Endothelial cell of umbilical vein (primary cell): ENCODE data around the gene PLCB4. TPM values are rescaled to one million over a fixed set of nuclear protein-coding genes. Genes with fewer than 3 reads are reported as not detected.

ENCODE experiments used
- BruUV-seq: library from RNA; stranded (reverse); fragments of 400-500 nt; replicated peaks from 2 replicates; lab custom pipeline; 2021; lab: Mats Ljungman, UMichigan
- CTCF ChIA-PET: fragments of 300-600, 350-600 bp; sonication (Branson Sonifier 250); formaldehyde crosslinking; loops from one replicate; lab custom pipeline; 2021; ENCODE audit warnings: antibody characterized with exemption, inconsistent platforms; lab: Charles Lee
- POLR2A ChIA-PET: fragments of 300-600, 350-600 bp; sonication (Branson Sonifier 250); formaldehyde crosslinking; loops from one replicate; lab custom pipeline; 2021; ENCODE audit warnings: antibody characterized with exemption, inconsistent platforms; lab: Charles Lee
- DNase-seq: peaks from one replicate; pipeline ENCODE4 v3.0.0-alpha.2; 2011; ENCODE audit warnings: low read depth, low spot score
- FAIRE-seq: peaks from 2 replicates; lab custom pipeline; 2011; peaks lifted over from hg19 to GRCh38; lab: Jason Lieb, UNC
- H2AFZ ChIP-seq: 2 replicates; pipeline ENCODE4 v1.6.0; 2012; ENCODE audit warnings: low read depth, low read length, control low read depth, inconsistent platforms
- H3K27ac ChIP-seq: 2 replicates; pipeline ENCODE4 v1.5.1; 2011; ENCODE audit warnings: low read depth, mild to moderate bottlenecking, control low read depth, low read length, moderate library complexity; ENCODE audit not compliant: insufficient read depth
- H3K27me3 ChIP-seq, 2 experiments: 2 replicates each; pipeline versions ENCODE4 v1.6.0 to v1.6.1; 2011; ENCODE audit warnings: low read length in 2 of 2, mixed read lengths in 1 of 2; ENCODE audit not compliant: control insufficient read depth in 2 of 2, insufficient read depth in 2 of 2
- H3K36me3 ChIP-seq, 2 experiments: 2 replicates in 1 of 2; 3 replicates in 1 of 2; pipeline ENCODE4 v1.5.1; 2011; ENCODE audit warnings: low read length in 2 of 2, mild to moderate bottlenecking in 1 of 2, moderate library complexity in 1 of 2; ENCODE audit not compliant: control insufficient read depth in 2 of 2, insufficient read depth in 2 of 2; ENCODE audit errors: extremely low read depth in 1 of 2
- H3K4me1 ChIP-seq: 3 replicates; pipeline ENCODE4 v1.5.1; 2011; ENCODE audit warnings: mild to moderate bottlenecking, low read length; ENCODE audit not compliant: control insufficient read depth, insufficient read depth; ENCODE audit errors: extremely low read depth
- H3K4me2 ChIP-seq: 2 replicates; pipeline ENCODE4 v1.6.1; 2011; ENCODE audit warnings: low read length, control low read depth, mixed read lengths; ENCODE audit not compliant: insufficient read depth
- H3K4me3 ChIP-seq, 3 experiments: fragments of 200-600 bp in 1 of 3; sonication (generic), shearing (Covaris generic) in 1 of 3; replicated peaks in 1 of 3; 2 replicates each; pipeline ENCODE4 v1.5.1; 2011 to 2016; ENCODE audit warnings: control low read depth in 3 of 3, low read length in 3 of 3, mild to moderate bottlenecking in 2 of 3, inconsistent platforms in 1 of 3, low read depth in 1 of 3, moderate library complexity in 1 of 3; ENCODE audit not compliant: insufficient read depth in 1 of 3
- H3K79me2 ChIP-seq: 2 replicates; pipeline ENCODE4 v1.6.0; 2012; ENCODE audit warnings: low read length, inconsistent platforms; ENCODE audit not compliant: control insufficient read depth, insufficient read depth
- H3K9ac ChIP-seq: replicated peaks from 2 replicates; pipeline ENCODE3; 2011; ENCODE audit warnings: low read length, control low read depth; ENCODE audit not compliant: insufficient read depth; ENCODE audit errors: extremely low read depth
- H3K9me1 ChIP-seq: replicated peaks from 3 replicates; pipeline ENCODE4 v1.6.0; 2011; ENCODE audit warnings: mild to moderate bottlenecking, low read length; ENCODE audit not compliant: control insufficient read depth, insufficient read depth; ENCODE audit errors: extremely low read depth
- H3K9me3 ChIP-seq: replicated peaks from 2 replicates; pipeline ENCODE4 v1.5.1; 2012; ENCODE audit warnings: low read length, inconsistent platforms; ENCODE audit not compliant: control insufficient read depth, insufficient read depth
- H4K20me1 ChIP-seq: replicated peaks from 2 replicates; pipeline ENCODE3; 2011; ENCODE audit warnings: mild to moderate bottlenecking, low read length; ENCODE audit not compliant: control insufficient read depth, insufficient read depth; ENCODE audit errors: extremely low read depth
- EZH2 ChIP-seq: IDR thresholded peaks from 2 replicates; pipeline ENCODE4 v1.6.1; 2012; ENCODE audit warnings: borderline replicate concordance, low read depth, mild to moderate bottlenecking, moderate library complexity, low read length, inconsistent platforms; ENCODE audit not compliant: severe bottlenecking
- FOS ChIP-seq: IDR thresholded peaks from 2 replicates; pipeline ENCODE4 v1.6.1; 2011; ENCODE audit warnings: mild to moderate bottlenecking, low read length, moderate library complexity, borderline replicate concordance; ENCODE audit not compliant: insufficient read depth
- GATA2 ChIP-seq: IDR thresholded peaks from 2 replicates; pipeline ENCODE4 v1.7.0; 2011; ENCODE audit warnings: low read depth, mild to moderate bottlenecking, moderate library complexity, mixed read lengths, low read length; ENCODE audit not compliant: insufficient read length, insufficient read depth
- JUN ChIP-seq: IDR thresholded peaks from 2 replicates; pipeline ENCODE4 v1.6.1; 2011; ENCODE audit warnings: borderline replicate concordance, low read depth; ENCODE audit not compliant: insufficient read length, insufficient read depth
- MYC ChIP-seq: IDR thresholded peaks from one replicate; pipeline ENCODE4 v1.6.1; 2011; ENCODE audit warnings: mild to moderate bottlenecking, low read depth, low read length
- POLR2A ChIP-seq: IDR thresholded peaks from 2 replicates; pipeline ENCODE4 v1.6.1; 2012; ENCODE audit warnings: low read depth, mild to moderate bottlenecking, control low read depth, low read length
- POLR2AphosphoS5 ChIP-seq: IDR thresholded peaks from 2 replicates; pipeline ENCODE4 v1.6.1; 2012; ENCODE audit warnings: low read depth, mild to moderate bottlenecking, control low read depth, low read length, moderate library complexity; ENCODE audit not compliant: insufficient read depth
- dilution Hi-C: fragments of 300-500 bp; cut with MboI; formaldehyde crosslinking; loops from one replicate; pipeline ENCODE4 v1.15.0; 2019; ENCODE audit warnings: low sequenced_read_pairs; ENCODE audit not compliant: extremely low pct_ligation_motif_present
- intact Hi-C: fragments of 100-400 bp; cut with micrococcal nuclease; formaldehyde crosslinking; loops from one replicate; pipeline ENCODE4 v1.10.0; 2022
- polyA plus RNA-seq, 4 experiments: library from polyadenylated mRNA; depleted of rRNA in 3 of 4; stranded (reverse) in 3 of 4; unstranded in 1 of 4; fragments of >200 nt; gene quantifications; 2 replicates each; pipeline versions ENCODE4 v1.2.1 to v1.2.3, GENCODE V29; 2011 to 2012; ENCODE audit warnings: missing spikeins in 1 of 4
- total RNA-seq: library from RNA; stranded (reverse); gene quantifications from 2 replicates; pipeline ENCODE4 v1.2.3, GENCODE V29; 2021
- TF ChIP-seq, protein P1 (sequence below): IDR thresholded peaks from 2 replicates; pipeline ENCODE4 v1.6.1; 2011; ENCODE audit not compliant: insufficient read depth, insufficient read length
- TF ChIP-seq, protein P2 (sequence below), 2 donors: IDR thresholded peaks; 1 replicate in 1 of 2; 2 replicates in 1 of 2; pipeline ENCODE4 v1.5.1; 2011; ENCODE audit warnings: low read length in 2 of 2, mild to moderate bottlenecking in 2 of 2, moderate library complexity in 2 of 2, control low read depth in 1 of 2, inconsistent platforms in 1 of 2, low read depth in 1 of 2; ENCODE audit not compliant: insufficient read depth in 1 of 2; ENCODE audit errors: extremely low read depth in 1 of 2

The PLCB4 gene
- total and polyA plus RNA-seq, 2 donors (not counting 3 experiments of a cell fraction or from before 2014, with no cell fraction given) = 0.37 to 1.7 TPM

- Histone ChIP-seq H3K9me1 (no peaks in the 10 kb centered on the region), H3K9ac (no peak overlapping the region), H3K36me3 (no peaks in the 10 kb centered on the region), H3K79me2 (no peaks in the 10 kb centered on the region), H3K27me3 (no peaks in the 10 kb centered on the region), H2AFZ (no peak overlapping the region), H3K4me1 (no peaks in the 10 kb centered on the region), H3K4me2 (no peak overlapping the region), H3K27ac (no peak overlapping the region), H4K20me1 (no peaks in the 10 kb centered on the region), H3K4me3 (no peak overlapping the region), H3K9me3 (no peaks in the 10 kb centered on the region)
- no TSS peak for BruUV-seq
- TF ChIP-seq GATA2 (no peak), EZH2 (no peak), POLR2AphosphoS5 (no peak), POLR2A (no peak), MYC (no peak), FOS (no peak), JUN (no peak)
- TF ChIP-seq, protein P1, sequence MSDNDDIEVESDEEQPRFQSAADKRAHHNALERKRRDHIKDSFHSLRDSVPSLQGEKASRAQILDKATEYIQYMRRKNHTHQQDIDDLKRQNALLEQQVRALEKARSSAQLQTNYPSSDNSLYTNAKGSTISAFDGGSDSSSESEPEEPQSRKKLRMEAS = no peak
- TF ChIP-seq, protein P2, sequence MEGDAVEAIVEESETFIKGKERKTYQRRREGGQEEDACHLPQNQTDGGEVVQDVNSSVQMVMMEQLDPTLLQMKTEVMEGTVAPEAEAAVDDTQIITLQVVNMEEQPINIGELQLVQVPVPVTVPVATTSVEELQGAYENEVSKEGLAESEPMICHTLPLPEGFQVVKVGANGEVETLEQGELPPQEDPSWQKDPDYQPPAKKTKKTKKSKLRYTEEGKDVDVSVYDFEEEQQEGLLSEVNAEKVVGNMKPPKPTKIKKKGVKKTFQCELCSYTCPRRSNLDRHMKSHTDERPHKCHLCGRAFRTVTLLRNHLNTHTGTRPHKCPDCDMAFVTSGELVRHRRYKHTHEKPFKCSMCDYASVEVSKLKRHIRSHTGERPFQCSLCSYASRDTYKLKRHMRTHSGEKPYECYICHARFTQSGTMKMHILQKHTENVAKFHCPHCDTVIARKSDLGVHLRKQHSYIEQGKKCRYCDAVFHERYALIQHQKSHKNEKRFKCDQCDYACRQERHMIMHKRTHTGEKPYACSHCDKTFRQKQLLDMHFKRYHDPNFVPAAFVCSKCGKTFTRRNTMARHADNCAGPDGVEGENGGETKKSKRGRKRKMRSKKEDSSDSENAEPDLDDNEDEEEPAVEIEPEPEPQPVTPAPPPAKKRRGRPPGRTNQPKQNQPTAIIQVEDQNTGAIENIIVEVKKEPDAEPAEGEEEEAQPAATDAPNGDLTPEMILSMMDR (IDR thresholded peaks at IDR 0.05; ENCODE audit: extremely low read depth in 1 of 2, insufficient read depth in 1 of 2, low read depth in 1 of 2, low read length in 2 of 2) = no peak
- dilution Hi-C loops = no loop called here
- DNase-seq (no peak), FAIRE-seq (no peak)
- ChIA-PET CTCF (no interaction called here), POLR2A (no interaction called here)
- intact Hi-C loops = no loop called here
Observed at GRCh38 chr20:9255171-9255570, 186.3 kb downstream of the PLCB4 start.
